Gastroesophageal sphincter (tissue), 4 donors: ENCODE measurements around the gene CHD5. TPM values are rescaled to one million over a fixed set of nuclear protein-coding genes. Genes with fewer than 3 reads are reported as not detected.

Experiments
- ATAC-seq: fragments of 150-250 bp; one replicate; pipeline ENCODE4 v1.9.1; 2016; ENCODE audit warnings: mild to moderate bottlenecking, moderate library complexity
- H3K27ac ChIP-seq, 4 donors: fragments of 200-600 bp; sonication (generic) in 3 of 4; 1 replicate in 3 of 4; 2 replicates in 1 of 4; pipeline ENCODE4 v1.5.1; 2016 to 2019
- H3K27me3 ChIP-seq: fragments of 200-600 bp; sonication (generic); one replicate; pipeline ENCODE4 v1.5.1; 2019
- H3K36me3 ChIP-seq, 2 donors: fragments of 200-600 bp; sonication (generic); one replicate each; pipeline ENCODE4 v1.5.1; 2019; ENCODE audit warnings: control low read depth in 1 of 2
- H3K4me1 ChIP-seq, 3 donors: fragments of 200-600 bp; sonication (generic); 1 replicate in 2 of 3; 2 replicates in 1 of 3; pipeline ENCODE4 v1.5.1; 2016 to 2019; ENCODE audit warnings: control low read depth in 2 of 3
- H3K4me3 ChIP-seq, 2 donors: fragments of 200-600 bp; sonication (generic); one replicate each; pipeline ENCODE4 v1.5.1; 2019; ENCODE audit warnings: mild to moderate bottlenecking in 1 of 2, moderate library complexity in 1 of 2
- H3K9me3 ChIP-seq, 3 donors: fragments of 200-600 bp; sonication (generic); one replicate each; pipeline ENCODE4 v1.5.1; 2017 to 2019; ENCODE audit warnings: control low read depth in 2 of 3
- EP300 ChIP-seq: sonication (generic); formaldehyde crosslinking; IDR thresholded peaks from one replicate; pipeline ENCODE4 v1.6.1; 2017; ENCODE audit warnings: antibody characterized with exemption, mild to moderate bottlenecking
- POLR2A ChIP-seq, 2 donors: fragments of 450-650 bp; IDR thresholded peaks; one replicate each; pipeline ENCODE4 v1.6.1; 2017; ENCODE audit warnings: antibody characterized with exemption in 2 of 2, mild to moderate bottlenecking in 2 of 2, moderate library complexity in 1 of 2
- POLR2AphosphoS5 ChIP-seq: sonication (generic); formaldehyde crosslinking; IDR thresholded peaks from one replicate; pipeline ENCODE4 v1.6.1; 2017; ENCODE audit warnings: antibody characterized with exemption
- WGBS, 2 donors: methylation state at CpG; one replicate each; pipeline ENCODE4 v1.1.5; 2018; ENCODE audit warnings: low coverage in 1 of 2; 5-methylcytosine and 5-hydroxymethylcytosine counted together
- total RNA-seq, 4 donors: library from RNA; depleted of rRNA; stranded (reverse); fragments of >200 nt; gene quantifications; one replicate each; pipeline ENCODE4 v1.1.0, GENCODE V29; 2016
- TF ChIP-seq, protein P1 (sequence below), 4 experiments: fragments of 200-600 bp in 2 of 4; fragments of 450-650 bp in 2 of 4; sonication (generic) in 1 of 4; IDR thresholded peaks; one replicate each; pipeline ENCODE4 v1.5.1; 2017 to 2019; ENCODE audit warnings: antibody characterized with exemption in 4 of 4, mild to moderate bottlenecking in 2 of 4, moderate library complexity in 2 of 4

The CHD5 gene
- total RNA-seq, 4 donors from 2014 or later: 4.4 to 34.9 (median 9.2) TPM

DNA sequence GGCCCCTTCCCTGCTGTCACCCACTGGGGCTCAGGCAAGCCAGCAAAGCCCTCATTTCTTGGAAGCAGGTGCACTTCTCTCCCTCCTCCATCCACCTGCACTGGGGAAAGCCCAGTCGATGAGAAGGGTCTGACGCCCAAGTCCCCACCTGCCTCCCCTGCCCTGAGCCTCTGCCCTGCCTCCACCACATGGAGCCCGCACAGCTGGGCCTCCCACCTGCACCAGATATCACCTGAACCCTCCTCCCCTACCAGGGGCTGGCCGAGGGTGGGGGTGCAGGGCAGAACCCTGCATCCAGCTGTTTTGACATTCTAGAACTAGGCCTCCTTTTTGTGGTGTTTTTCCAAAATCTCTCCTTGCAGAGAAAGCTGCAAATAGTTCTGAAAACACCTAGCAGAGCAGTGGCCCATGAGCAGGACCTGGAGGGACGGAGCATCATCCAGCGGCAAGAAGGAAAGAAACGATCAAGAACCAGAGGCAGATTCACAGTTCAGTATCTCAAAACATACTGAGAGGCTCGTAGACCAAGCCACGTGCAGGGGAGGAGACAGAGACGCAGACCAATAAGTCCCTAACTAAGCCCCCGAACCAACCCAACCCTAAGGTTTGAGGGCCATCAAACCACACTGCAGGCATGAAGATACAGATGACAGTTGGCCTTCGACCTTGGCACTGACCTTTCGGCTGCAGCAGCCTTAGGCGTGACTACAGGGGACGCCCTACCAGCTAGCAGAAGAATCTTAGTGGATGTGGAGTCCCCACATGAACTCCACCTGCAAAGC, 16.7 kb downstream of the CHD5 start:
- Histone ChIP-seq H3K27me3 (peaks cover 52% of the 10 kb centered on the region), H3K9me3 (no peaks in the 10 kb centered on the region), H3K4me1 (no peaks in the 10 kb centered on the region), H3K36me3 (no peaks in the 10 kb centered on the region), H3K27ac (no peak overlapping the region), H3K4me3 (no peak overlapping the region)
- WGBS, 2 donors: 77 to 88% methylated on average over 4 to 7 of the region's 15 CpGs
- ATAC-seq: no peak
- TF ChIP-seq, protein P1, sequence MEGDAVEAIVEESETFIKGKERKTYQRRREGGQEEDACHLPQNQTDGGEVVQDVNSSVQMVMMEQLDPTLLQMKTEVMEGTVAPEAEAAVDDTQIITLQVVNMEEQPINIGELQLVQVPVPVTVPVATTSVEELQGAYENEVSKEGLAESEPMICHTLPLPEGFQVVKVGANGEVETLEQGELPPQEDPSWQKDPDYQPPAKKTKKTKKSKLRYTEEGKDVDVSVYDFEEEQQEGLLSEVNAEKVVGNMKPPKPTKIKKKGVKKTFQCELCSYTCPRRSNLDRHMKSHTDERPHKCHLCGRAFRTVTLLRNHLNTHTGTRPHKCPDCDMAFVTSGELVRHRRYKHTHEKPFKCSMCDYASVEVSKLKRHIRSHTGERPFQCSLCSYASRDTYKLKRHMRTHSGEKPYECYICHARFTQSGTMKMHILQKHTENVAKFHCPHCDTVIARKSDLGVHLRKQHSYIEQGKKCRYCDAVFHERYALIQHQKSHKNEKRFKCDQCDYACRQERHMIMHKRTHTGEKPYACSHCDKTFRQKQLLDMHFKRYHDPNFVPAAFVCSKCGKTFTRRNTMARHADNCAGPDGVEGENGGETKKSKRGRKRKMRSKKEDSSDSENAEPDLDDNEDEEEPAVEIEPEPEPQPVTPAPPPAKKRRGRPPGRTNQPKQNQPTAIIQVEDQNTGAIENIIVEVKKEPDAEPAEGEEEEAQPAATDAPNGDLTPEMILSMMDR (IDR thresholded peaks at IDR 0.05): no peak
- no peak for TF ChIP-seq EP300
- TF ChIP-seq POLR2AphosphoS5: no peak
- no peak for TF ChIP-seq POLR2A (IDR thresholded peaks at IDR 0.05)

DNA sequence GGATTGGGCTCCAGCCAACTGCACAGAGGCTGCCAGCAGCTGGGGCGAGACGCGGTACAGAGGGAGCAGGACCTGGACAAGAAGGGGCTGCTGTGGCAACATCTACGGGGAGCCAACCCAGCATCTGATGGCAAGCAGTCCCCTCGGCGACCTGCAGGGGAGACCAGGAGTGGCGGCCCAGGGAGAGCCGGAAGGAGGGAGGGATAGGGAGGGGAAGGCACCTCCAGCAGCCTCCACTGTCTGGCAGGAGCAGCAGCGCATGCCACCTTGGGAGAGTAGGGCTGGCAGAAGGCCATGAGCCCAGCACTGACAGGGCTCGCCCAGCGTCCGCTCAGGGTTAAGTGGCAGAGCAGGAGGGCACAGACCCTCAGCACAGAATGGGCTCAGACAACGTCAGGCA, 17.3 kb downstream of the CHD5 start:
- Histone ChIP-seq H3K4me3 (no peak overlapping the region), H3K36me3 (no peaks in the 10 kb centered on the region), H3K9me3 (no peaks in the 10 kb centered on the region), H3K27me3 (peaks cover 52% of the 10 kb centered on the region), H3K27ac (no peak overlapping the region), H3K4me1 (no peaks in the 10 kb centered on the region)
- TF ChIP-seq, protein P1 (IDR thresholded peaks at IDR 0.05): no peak
- no peak for TF ChIP-seq POLR2AphosphoS5
- no peak for TF ChIP-seq POLR2A (IDR thresholded peaks at IDR 0.05)
- no peak for TF ChIP-seq EP300
- WGBS, 2 donors: 48 to 50% methylated on average over 6 to 9 of the region's 13 CpGs
- no peak for ATAC-seq

DNA sequence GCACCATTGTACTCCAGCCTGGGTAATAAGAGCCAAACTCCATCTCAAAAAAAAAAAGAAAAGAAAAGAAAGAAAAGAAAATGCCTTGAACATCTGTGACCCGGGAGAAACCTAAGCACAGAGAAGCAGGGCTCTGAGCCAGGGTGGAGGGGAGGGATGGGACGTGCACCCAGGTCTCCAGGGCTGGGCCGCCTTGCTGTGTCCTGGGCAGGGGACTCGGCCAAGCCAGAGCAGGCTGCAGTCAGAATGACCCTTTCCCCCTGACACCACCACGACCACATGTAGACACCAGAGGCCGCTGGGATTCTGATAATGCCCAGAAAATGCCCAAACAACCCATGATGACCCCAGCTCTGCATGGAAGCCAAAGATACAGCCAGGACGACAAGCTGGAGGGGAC, 17.8 kb downstream of the CHD5 start:
- H3K36me3 ChIP-seq: no peaks in the 10 kb centered on the region
- WGBS, 2 donors: 70 to 80% methylated on average over 1 to 5 of the region's 7 CpGs
- H3K9me3 ChIP-seq: no peaks in the 10 kb centered on the region
- no peak overlapping the region for H3K27ac ChIP-seq
- TF ChIP-seq POLR2A (IDR thresholded peaks at IDR 0.05) (no peak), POLR2AphosphoS5 (no peak)
- TF ChIP-seq, protein P1 (IDR thresholded peaks at IDR 0.05): no peak
- ATAC-seq: no peak
- H3K4me3 ChIP-seq: no peak overlapping the region
- H3K4me1 ChIP-seq: no peaks in the 10 kb centered on the region
- H3K27me3 ChIP-seq: peaks cover 52% of the 10 kb centered on the region

DNA sequence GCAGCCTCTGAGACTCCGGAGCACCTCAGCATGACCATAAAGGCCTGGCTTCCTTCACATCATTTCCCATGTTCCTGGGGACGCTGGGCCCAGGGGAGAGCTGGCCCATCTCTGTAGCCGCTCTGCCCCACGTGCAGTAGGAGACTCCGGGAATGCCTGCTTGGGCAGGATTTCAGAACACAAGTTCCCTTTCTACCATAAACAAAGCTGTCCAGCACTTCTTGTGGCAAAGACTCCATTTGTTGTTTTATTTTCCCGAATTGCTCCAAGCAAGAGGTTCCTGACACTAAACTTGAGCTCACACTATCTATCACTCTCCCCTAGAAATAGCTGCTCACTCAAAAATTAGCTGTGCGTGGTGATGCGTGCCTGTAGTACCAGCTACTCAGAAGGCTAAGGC, 21.9 kb downstream of the CHD5 start:
- Histone ChIP-seq H3K4me3 (no peak overlapping the region), H3K4me1 (no peaks in the 10 kb centered on the region), H3K27me3 (peaks cover 37% of the 10 kb centered on the region), H3K9me3 (no peaks in the 10 kb centered on the region), H3K36me3 (no peaks in the 10 kb centered on the region), H3K27ac (no peak overlapping the region)
- WGBS, 2 donors: 74 to 82% methylated on average over 2 to 8 of the region's 8 CpGs
- ATAC-seq: no peak
- TF ChIP-seq, protein P1 (IDR thresholded peaks at IDR 0.05): no peak
- TF ChIP-seq POLR2A (IDR thresholded peaks at IDR 0.05) (no peak), EP300 (no peak), POLR2AphosphoS5 (no peak)

DNA sequence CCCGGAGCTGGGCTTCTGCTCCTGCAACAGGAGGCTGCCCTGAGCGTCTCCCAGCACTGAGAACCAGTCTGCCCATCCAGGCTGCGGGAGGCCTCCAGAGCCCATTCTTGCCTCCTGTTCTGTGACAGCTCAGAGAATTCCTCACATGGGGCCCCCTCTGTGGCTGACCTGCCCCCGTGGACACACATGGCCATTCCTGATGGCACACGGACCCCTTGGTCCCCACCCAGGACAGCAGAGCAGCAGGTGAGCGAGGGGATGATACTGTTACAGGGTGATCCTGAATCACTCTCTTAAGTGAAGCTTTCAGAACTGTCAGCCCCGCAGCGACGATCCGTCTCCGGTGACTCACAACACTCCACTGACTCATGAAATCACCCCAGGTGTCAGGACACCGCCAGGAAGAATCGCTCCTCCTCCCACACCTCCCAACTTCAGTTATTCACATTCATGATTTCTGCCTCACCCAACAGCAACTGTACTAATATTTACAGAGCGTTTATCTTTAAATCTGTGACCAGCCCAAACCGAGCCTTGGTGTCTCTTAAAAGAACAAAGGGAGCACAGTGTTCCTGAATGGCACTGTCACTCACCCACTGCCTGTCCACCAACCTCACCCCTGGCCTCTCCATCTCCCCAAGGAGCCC, 22.5 kb downstream of the CHD5 start:
- Histone ChIP-seq H3K4me3 (no peak overlapping the region), H3K27me3 (peaks cover 31% of the 10 kb centered on the region), H3K4me1 (no peaks in the 10 kb centered on the region), H3K9me3 (no peaks in the 10 kb centered on the region), H3K36me3 (no peaks in the 10 kb centered on the region), H3K27ac (no peak overlapping the region)
- TF ChIP-seq, protein P1 (IDR thresholded peaks at IDR 0.05): no peak
- TF ChIP-seq POLR2A (IDR thresholded peaks at IDR 0.05): no peak
- no peak for TF ChIP-seq POLR2AphosphoS5
- no peak for TF ChIP-seq EP300
- WGBS, 2 donors: 51% methylated on average over 11 of the region's 15 CpGs; no CpG with 5 or more reads in 1 of the 2 donors
- no peak for ATAC-seq
